Upper lobe of left lung (tissue), 4 donors: ENCODE data around the gene ACAT2.

Experiments used
- CTCF ChIP-seq, 6 experiments: fragments of 450-650 bp in 4 of 6; fragments of 200-600 bp in 2 of 6; sonication (generic) in 2 of 6; IDR thresholded peaks; one replicate each; pipeline ENCODE4 v1.5.1; 2016 to 2019; ENCODE audit warnings: antibody characterized with exemption in 6 of 6
- EP300 ChIP-seq, 4 donors: sonication (generic); formaldehyde crosslinking; IDR thresholded peaks; one replicate each; pipeline ENCODE4 v1.5.1; 2017; ENCODE audit warnings: antibody characterized with exemption in 4 of 4, control low read depth in 2 of 4
- POLR2AphosphoS5 ChIP-seq, 2 donors: sonication (generic); formaldehyde crosslinking; IDR thresholded peaks; one replicate each; pipeline ENCODE4 v1.5.1; 2017; ENCODE audit warnings: antibody characterized with exemption in 2 of 2

GRCh38 chr6:159797554-159797953 lies 35.7 kb downstream of the ACAT2 start:
- no peak for TF ChIP-seq CTCF (IDR thresholded peaks at IDR 0.05)
- no peak for TF ChIP-seq POLR2AphosphoS5 (IDR thresholded peaks at IDR 0.05)
- no peak for TF ChIP-seq EP300 (IDR thresholded peaks at IDR 0.05)
